Lung (tissue), 12 donors: ENCODE measurements around the gene PTS. TPM values are rescaled to one million over a fixed set of nuclear protein-coding genes. Genes with fewer than 3 reads are reported as not detected.

Source experiments
- ATAC-seq: fragments of 200-7000 bp; cut with Tn5 transposase; one replicate; pipeline ENCODE4 v1.9.1; 2020; ENCODE audit warnings: moderate number of reproducible peaks; ENCODE audit not compliant: insufficient read depth, low FRiP score
- DNase-seq, 3 donors: peaks; one replicate each; pipeline ENCODE4 v3.0.0-alpha.2; 2013 to 2017
- H3K27ac ChIP-seq, 2 donors: one replicate each; pipeline ENCODE4 v1.5.1; 2013; ENCODE audit warnings: mild to moderate bottlenecking in 2 of 2, moderate library complexity in 2 of 2, control low read depth in 1 of 2, inconsistent platforms in 1 of 2, low read depth in 1 of 2, low read length in 1 of 2
- H3K27me3 ChIP-seq, 3 donors: one replicate each; pipeline ENCODE4 v1.5.1; 2013; ENCODE audit warnings: low read length in 2 of 3; ENCODE audit not compliant: control insufficient read depth in 3 of 3, insufficient read depth in 3 of 3
- H3K36me3 ChIP-seq, 4 donors: one replicate each; pipeline ENCODE4 v1.5.1; 2013; ENCODE audit warnings: low read length in 4 of 4, mild to moderate bottlenecking in 1 of 4, moderate library complexity in 1 of 4; ENCODE audit not compliant: control insufficient read depth in 4 of 4, insufficient read depth in 4 of 4
- H3K4me1 ChIP-seq, 5 donors: one replicate each; pipeline ENCODE4 v1.5.1; 2013; ENCODE audit warnings: low read length in 5 of 5, mild to moderate bottlenecking in 2 of 5, moderate library complexity in 1 of 5; ENCODE audit not compliant: control insufficient read depth in 5 of 5, insufficient read depth in 5 of 5
- H3K4me3 ChIP-seq: one replicate; pipeline ENCODE4 v1.5.1; 2013; ENCODE audit warnings: mild to moderate bottlenecking, control low read depth, moderate library complexity
- H3K9ac ChIP-seq, 2 donors: one replicate each; pipeline ENCODE4 v1.5.1; 2013; ENCODE audit warnings: low read length in 2 of 2, control low read depth in 1 of 2; ENCODE audit not compliant: insufficient read depth in 1 of 2
- H3K9me3 ChIP-seq, 4 donors: one replicate each; pipeline ENCODE4 v1.5.1; 2013; ENCODE audit warnings: low read length in 3 of 4, mild to moderate bottlenecking in 1 of 4, moderate library complexity in 1 of 4; ENCODE audit not compliant: control insufficient read depth in 4 of 4, insufficient read depth in 3 of 4
- WGBS, 2 donors: extraction: QIAGEN DNeasy Blood & Tissue Kit; methylation state at CpG; one replicate each; pipeline ENCODE4 v1.1.7; 2013; 5-methylcytosine and 5-hydroxymethylcytosine counted together
- polyA plus RNA-seq, 2 donors: library from polyadenylated mRNA; stranded (reverse); fragments of 200-250 nt; gene quantifications; one replicate each; pipeline ENCODE4 v1.2.1, GENCODE V29; 2013
- total RNA-seq, 2 donors: library from RNA; depleted of rRNA in 1 of 2; stranded (reverse); fragments of >200 nt in 1 of 2; gene quantifications; one replicate each; pipeline ENCODE4 v1.2.1, GENCODE V29; 2014 to 2021
- TF ChIP-seq, protein P1 (sequence below): IDR thresholded peaks from 2 replicates; pipeline ENCODE4 v1.5.1; 2012; ENCODE audit warnings: mild to moderate bottlenecking; ENCODE audit errors: control extremely low read depth, extremely low read depth
- donor health status: control.
- donor health status: control.
- donor health status: Bipolar disorder and iron deficiency.
- donor health status: healthy.
- donor health status: DM: yes; HTN: yes; CAD: no.

PTS gene
- total and polyA plus RNA-seq, 4 donors: 19.3 to 60.5 (median 25.1) TPM

DNA sequence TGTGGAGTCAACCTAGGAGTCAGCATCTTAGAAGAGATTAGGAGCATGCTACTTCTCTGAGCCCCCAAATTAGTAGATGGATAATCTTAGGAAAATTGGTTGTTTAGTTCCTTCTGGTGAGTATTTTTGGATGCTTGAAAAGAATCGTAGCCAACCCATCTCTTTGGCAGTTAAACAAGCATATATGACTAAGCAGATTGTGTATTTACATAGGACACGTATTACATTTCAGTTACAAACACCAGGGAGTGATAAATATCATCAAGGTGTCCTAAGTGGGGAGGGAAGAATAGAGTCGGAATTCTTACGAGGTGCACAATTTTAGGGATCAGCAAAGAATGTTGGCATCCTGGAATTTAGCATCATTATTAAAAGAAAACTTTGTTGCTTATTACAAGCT is 21.0 kb downstream of the PTS start:
- TF ChIP-seq, protein P1, sequence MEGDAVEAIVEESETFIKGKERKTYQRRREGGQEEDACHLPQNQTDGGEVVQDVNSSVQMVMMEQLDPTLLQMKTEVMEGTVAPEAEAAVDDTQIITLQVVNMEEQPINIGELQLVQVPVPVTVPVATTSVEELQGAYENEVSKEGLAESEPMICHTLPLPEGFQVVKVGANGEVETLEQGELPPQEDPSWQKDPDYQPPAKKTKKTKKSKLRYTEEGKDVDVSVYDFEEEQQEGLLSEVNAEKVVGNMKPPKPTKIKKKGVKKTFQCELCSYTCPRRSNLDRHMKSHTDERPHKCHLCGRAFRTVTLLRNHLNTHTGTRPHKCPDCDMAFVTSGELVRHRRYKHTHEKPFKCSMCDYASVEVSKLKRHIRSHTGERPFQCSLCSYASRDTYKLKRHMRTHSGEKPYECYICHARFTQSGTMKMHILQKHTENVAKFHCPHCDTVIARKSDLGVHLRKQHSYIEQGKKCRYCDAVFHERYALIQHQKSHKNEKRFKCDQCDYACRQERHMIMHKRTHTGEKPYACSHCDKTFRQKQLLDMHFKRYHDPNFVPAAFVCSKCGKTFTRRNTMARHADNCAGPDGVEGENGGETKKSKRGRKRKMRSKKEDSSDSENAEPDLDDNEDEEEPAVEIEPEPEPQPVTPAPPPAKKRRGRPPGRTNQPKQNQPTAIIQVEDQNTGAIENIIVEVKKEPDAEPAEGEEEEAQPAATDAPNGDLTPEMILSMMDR: no peak
- Histone ChIP-seq H3K4me1 (no peaks in the 10 kb centered on the region), H3K27me3 (no peaks in the 10 kb centered on the region), H3K9ac (no peak overlapping the region), H3K4me3 (no peak overlapping the region), H3K27ac (no peak overlapping the region), H3K9me3 (no peaks in the 10 kb centered on the region), H3K36me3 (peaks cover 0 to 1% (median 0%) of the 10 kb centered on the region in 4 donors)
- no peak for DNase-seq
- no peak for ATAC-seq
- 52 to 58% methylated on average over 4 of the region's 4 CpGs for WGBS, 2 donors

DNA sequence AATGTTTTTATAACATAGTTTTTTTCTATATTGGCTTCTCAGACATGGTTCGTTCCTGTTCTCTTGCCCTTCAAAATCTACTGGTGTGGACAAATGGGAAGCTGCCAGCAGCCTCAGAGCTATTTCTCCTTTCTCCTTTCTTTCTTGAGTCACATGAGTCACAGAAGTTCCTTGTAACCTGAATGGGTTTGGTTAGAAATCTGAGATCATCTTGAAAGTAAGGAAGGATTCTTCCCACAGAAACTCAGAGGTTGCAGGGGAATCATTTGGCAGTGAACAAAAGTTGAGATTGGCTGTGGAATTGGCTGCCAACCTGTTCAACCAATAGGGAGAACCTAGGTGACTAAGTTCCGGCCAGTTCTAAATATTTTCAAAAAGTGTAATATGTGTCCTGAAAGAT is 22.0 kb downstream of the PTS start:
- H3K27ac ChIP-seq: no peak overlapping the region
- DNase-seq (no peak), ATAC-seq (no peak)
- H3K9me3 ChIP-seq: no peaks in the 10 kb centered on the region
- no peaks in the 10 kb centered on the region for H3K4me1 ChIP-seq
- TF ChIP-seq, protein P1: no peak
- 75 to 85% methylated on average over 2 of the region's 2 CpGs for WGBS, 2 donors
- H3K9ac ChIP-seq: no peak overlapping the region
- H3K36me3 ChIP-seq: peaks cover 0 to 1% (median 0%) of the 10 kb centered on the region in 4 donors
- H3K27me3 ChIP-seq: no peaks in the 10 kb centered on the region
- no peak overlapping the region for H3K4me3 ChIP-seq

DNA sequence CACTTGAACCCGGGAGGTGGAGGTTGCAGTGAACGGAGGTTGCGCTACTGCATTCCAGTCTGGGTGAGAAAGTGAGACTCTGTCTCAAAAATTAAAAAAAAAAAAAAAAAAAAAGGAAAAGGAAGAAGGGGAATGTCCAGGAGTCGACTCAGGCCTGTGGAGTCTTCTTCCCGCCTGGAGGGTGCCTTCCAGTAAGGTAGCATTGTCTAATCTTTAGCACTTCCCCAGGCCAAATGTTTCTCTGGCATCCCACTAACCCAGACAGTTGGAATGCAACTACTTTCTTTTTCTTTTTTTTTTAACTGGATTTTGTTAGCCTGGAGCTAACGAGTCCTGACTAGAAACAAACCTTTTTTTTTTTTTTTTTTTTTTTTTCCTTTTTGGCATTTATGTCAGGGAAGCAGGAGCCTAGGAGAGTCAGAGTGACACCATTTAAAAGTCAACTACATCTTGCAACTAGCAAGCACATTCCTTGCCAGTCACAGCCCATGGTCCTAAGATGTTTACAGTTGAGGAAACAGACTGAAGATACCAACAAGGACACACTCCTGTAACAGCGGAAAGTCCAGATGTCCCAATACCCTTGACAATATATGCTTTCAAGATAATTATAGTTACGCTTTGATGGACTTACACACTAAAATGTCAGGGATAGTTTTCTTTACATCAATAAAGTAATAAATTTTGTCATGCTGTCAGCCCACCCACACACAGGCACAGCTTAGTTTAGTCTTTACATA is 23.8 kb downstream of the PTS start:
- no peak overlapping the region for H3K9ac ChIP-seq
- H3K4me1 ChIP-seq: peaks cover 0 to 2% (median 0%) of the 10 kb centered on the region in 5 donors
- no peak for ATAC-seq
- WGBS, 2 donors: 79 to 89% methylated on average over 8 of the region's 8 CpGs
- no peak overlapping the region for H3K27ac ChIP-seq
- no peaks in the 10 kb centered on the region for H3K27me3 ChIP-seq
- TF ChIP-seq, protein P1: no peak
- H3K9me3 ChIP-seq: peaks cover 0 to 2% (median 0%) of the 10 kb centered on the region in 4 donors
- H3K36me3 ChIP-seq: no peaks in the 10 kb centered on the region
- no peak for DNase-seq
- H3K4me3 ChIP-seq: no peak overlapping the region
